ENCODE measurements around the gene ADAMTS14. TPM values are rescaled to one million over a fixed set of nuclear protein-coding genes. Genes with fewer than 3 reads are reported as not detected.

ADAMTS14 gene
- total RNA-seq, 4 donors from 2014 or later = 4.2 to 12.1 (median 7.4) TPM

- WGBS, 2 donors = 62 to 77% methylated on average over 11 of the region's 11 CpGs
- no peak overlapping the region for H3K27ac ChIP-seq
- no peaks in the 10 kb centered on the region for H3K27me3 ChIP-seq
- no peaks in the 10 kb centered on the region for H3K36me3 ChIP-seq
- H3K4me1 ChIP-seq = peaks cover 0 to 36% (median 12%) of the 10 kb centered on the region in 4 donors
- DNase-seq (ENCODE audit: low spot score in 2 of 2) = no peak
- H3K9me3 ChIP-seq = no peaks in the 10 kb centered on the region
- TF ChIP-seq POLR2A (IDR thresholded peaks at IDR 0.05) (no peak), EP300 (IDR thresholded peaks at IDR 0.05) (no peak), CTCF (IDR thresholded peaks at IDR 0.05) (no peak)
- H3K4me3 ChIP-seq = no peak overlapping the region
Observed at GRCh38 chr10:70680899-70681730, 8.8 kb downstream of the ADAMTS14 start.

- Histone ChIP-seq H3K27me3 (no peaks in the 10 kb centered on the region), H3K27ac (no peak overlapping the region), H3K4me1 (peaks cover 0 to 36% (median 12%) of the 10 kb centered on the region in 4 donors), H3K36me3 (no peaks in the 10 kb centered on the region), H3K9me3 (no peaks in the 10 kb centered on the region), H3K4me3 (no peak overlapping the region)
- TF ChIP-seq POLR2A (IDR thresholded peaks at IDR 0.05) = no peak
- no peak for TF ChIP-seq EP300 (IDR thresholded peaks at IDR 0.05)
- no peak for TF ChIP-seq CTCF (IDR thresholded peaks at IDR 0.05)
- DNase-seq (ENCODE audit: low spot score in 2 of 2) = no peak
- 89 to 93% methylated on average over 2 of the region's 2 CpGs for WGBS, 2 donors
Observed at GRCh38 chr10:70681731-70682005, 9.4 kb downstream of the ADAMTS14 start.

- no peak for DNase-seq (ENCODE audit: low spot score in 2 of 2)
- Histone ChIP-seq H3K27ac (peak overlapping the region in 2 of 4 donors; percentile 4 to 18), H3K4me1 (peaks cover 0 to 36% (median 12%) of the 10 kb centered on the region in 4 donors), H3K36me3 (no peaks in the 10 kb centered on the region), H3K4me3 (no peak overlapping the region), H3K27me3 (no peaks in the 10 kb centered on the region), H3K9me3 (no peaks in the 10 kb centered on the region)
- TF ChIP-seq CTCF (IDR thresholded peaks at IDR 0.05) (no peak), POLR2A (IDR thresholded peaks at IDR 0.05) (no peak), EP300 (IDR thresholded peaks at IDR 0.05) (no peak)
- WGBS, 2 donors = 67 to 70% methylated on average over 12 to 14 of the region's 20 CpGs
Observed at GRCh38 chr10:70682920-70683600, 10.8 kb downstream of the ADAMTS14 start.

GRCh38 chr10:70683601-70683934 is 11.3 kb downstream of the ADAMTS14 start:
- peaks cover 0 to 36% (median 12%) of the 10 kb centered on the region in 4 donors for H3K4me1 ChIP-seq
- no peaks in the 10 kb centered on the region for H3K36me3 ChIP-seq
- DNase-seq (ENCODE audit: low spot score in 2 of 2) = no peak
- peak overlapping the region in 2 of 4 donors; percentile 1 to 42 for H3K27ac ChIP-seq
- no peaks in the 10 kb centered on the region for H3K27me3 ChIP-seq
- no peak overlapping the region for H3K4me3 ChIP-seq
- H3K9me3 ChIP-seq = no peaks in the 10 kb centered on the region
- 57 to 68% methylated on average over 6 of the region's 6 CpGs for WGBS, 2 donors
- TF ChIP-seq POLR2A (IDR thresholded peaks at IDR 0.05) = no peak
- TF ChIP-seq EP300 (IDR thresholded peaks at IDR 0.05) = peak in 1 of 2 donors; percentile 17

- Histone ChIP-seq H3K36me3 (no peaks in the 10 kb centered on the region), H3K9me3 (no peaks in the 10 kb centered on the region), H3K27me3 (no peaks in the 10 kb centered on the region), H3K27ac (peak overlapping the region in 1 of 4 donors; percentile 42), H3K4me1 (peaks cover 0 to 36% (median 12%) of the 10 kb centered on the region in 4 donors), H3K4me3 (no peak overlapping the region)
- TF ChIP-seq POLR2A (IDR thresholded peaks at IDR 0.05) = no peak
- no peak for TF ChIP-seq EP300 (IDR thresholded peaks at IDR 0.05)
- no peak for TF ChIP-seq CTCF (IDR thresholded peaks at IDR 0.05)
- 89 to 92% methylated on average over 5 of the region's 5 CpGs for WGBS, 2 donors
- no peak for DNase-seq (ENCODE audit: low spot score in 2 of 2)
Observed at GRCh38 chr10:70683940-70684339, 11.6 kb downstream of the ADAMTS14 start.

Measured in tibial nerve (tissue), 4 donors.